ENCODE results near the gene SLC25A6. TPM values are rescaled to one million over a fixed set of nuclear protein-coding genes. Genes with fewer than 3 reads are reported as not detected.
A peak's percentile ranks its signal among the peaks of the same experiment; 100 is the strongest.

Gene SLC25A6
- 100 to 1,000 TPM; 435 to 455 (median 450) TPM for total RNA-seq
- long read RNA-seq, donor 1, transcript SLC25A6-201 (4 exons, 2,062 nt), result major isoform, 1,080 of 1,375 reads
- long read RNA-seq, donor 1, partial matches to known transcripts, result 120 of 1,375 reads
- long read RNA-seq, donor 1, other reads (novel, unspliced or antisense), result 175 of 1,375 reads
- long read RNA-seq, donor 2, transcript SLC25A6-201 (4 exons, 2,062 nt), result major isoform, 672 of 756 reads
- long read RNA-seq, donor 2, partial matches to known transcripts, result 23 of 756 reads
- long read RNA-seq, donor 2, other reads (novel, unspliced or antisense), result 61 of 756 reads

GRCh38 chrX:1391707-1392375 lies at the start of gene SLC25A6:
TSS of gene SLC25A6 (minus strand) at chrX:1392113. CDS start at chrX:1392009, 104 bp downstream.
- H3K4me1 ChIP-seq (ENCODE audit: low read depth), result peaks cover 17% of the 10 kb centered on the region

GRCh38 chrX:1440506-1440905 lies 48.6 kb upstream of the SLC25A6 start:
- Histone ChIP-seq H3K4me1 (ENCODE audit: low read depth) (no peaks in the 10 kb centered on the region), H3K36me3 (ENCODE audit: low read depth) (no peaks in the 10 kb centered on the region), H3K4me3 (no peak overlapping the region), H3K9me3 (peaks cover 5% of the 10 kb centered on the region)
- DNase-seq (peak in 1 of 3 donors; percentile 3), ATAC-seq (no peak)
- TF ChIP-seq, protein P1, sequence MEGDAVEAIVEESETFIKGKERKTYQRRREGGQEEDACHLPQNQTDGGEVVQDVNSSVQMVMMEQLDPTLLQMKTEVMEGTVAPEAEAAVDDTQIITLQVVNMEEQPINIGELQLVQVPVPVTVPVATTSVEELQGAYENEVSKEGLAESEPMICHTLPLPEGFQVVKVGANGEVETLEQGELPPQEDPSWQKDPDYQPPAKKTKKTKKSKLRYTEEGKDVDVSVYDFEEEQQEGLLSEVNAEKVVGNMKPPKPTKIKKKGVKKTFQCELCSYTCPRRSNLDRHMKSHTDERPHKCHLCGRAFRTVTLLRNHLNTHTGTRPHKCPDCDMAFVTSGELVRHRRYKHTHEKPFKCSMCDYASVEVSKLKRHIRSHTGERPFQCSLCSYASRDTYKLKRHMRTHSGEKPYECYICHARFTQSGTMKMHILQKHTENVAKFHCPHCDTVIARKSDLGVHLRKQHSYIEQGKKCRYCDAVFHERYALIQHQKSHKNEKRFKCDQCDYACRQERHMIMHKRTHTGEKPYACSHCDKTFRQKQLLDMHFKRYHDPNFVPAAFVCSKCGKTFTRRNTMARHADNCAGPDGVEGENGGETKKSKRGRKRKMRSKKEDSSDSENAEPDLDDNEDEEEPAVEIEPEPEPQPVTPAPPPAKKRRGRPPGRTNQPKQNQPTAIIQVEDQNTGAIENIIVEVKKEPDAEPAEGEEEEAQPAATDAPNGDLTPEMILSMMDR (IDR thresholded peaks at IDR 0.05), result no peak
- intact Hi-C loops (cut with DNase I, micrococcal nuclease), result no loop called here

More at GRCh38 chrX:1391707-1392375, at the start of gene SLC25A6:
- Histone ChIP-seq H3K36me3 (ENCODE audit: low read depth) (peaks cover 10% of the 10 kb centered on the region), H3K9me3 (no peaks in the 10 kb centered on the region), H3K4me3 (peak within 1 kb of the TSS; percentile 94)
- TF ChIP-seq, protein P1 (IDR thresholded peaks at IDR 0.05), result no peak
- intact Hi-C loops (cut with DNase I, micrococcal nuclease), result no loop called here
- DNase-seq (peak; percentile 99 to 100 (median 99)), ATAC-seq (peak; percentile 92)

DNA sequence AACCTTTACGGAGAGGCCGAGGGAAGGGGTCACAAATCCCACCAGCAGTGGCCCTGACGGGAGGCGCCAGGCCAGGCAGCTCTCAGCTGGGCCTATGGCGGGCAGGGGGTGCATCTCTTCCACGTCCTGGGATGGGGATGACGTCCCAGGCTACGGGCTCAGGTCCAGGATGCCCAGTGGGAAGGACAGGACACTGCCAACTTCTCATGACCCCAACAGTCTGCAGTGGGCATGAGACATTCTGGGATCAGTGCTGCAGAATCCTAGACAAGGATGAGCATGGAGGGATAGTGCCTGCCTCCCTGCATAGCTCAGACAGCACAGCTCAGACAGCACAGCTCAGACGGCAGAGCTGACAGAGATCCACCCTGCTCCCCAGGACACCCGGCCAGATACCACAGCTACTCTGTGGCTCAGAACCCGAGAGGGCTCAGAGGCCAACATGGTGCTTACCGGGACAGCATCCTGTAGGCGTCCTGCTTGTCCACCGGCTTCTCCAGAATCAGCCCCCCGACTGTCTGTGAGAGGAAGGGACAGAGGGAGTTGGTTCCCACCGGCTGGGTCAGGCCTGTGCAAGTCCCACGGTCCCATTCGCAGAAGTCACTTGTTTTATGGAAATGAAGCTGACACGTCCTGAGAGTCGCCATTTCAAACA lies 43.5 kb upstream of the SLC25A6 start:
- no peak for ATAC-seq
- peak in 2 of 3 donors; percentile 13 to 34 for DNase-seq
- H3K4me3 ChIP-seq, result no peak overlapping the region
- no peaks in the 10 kb centered on the region for H3K9me3 ChIP-seq
- intact Hi-C loops (cut with DNase I, micrococcal nuclease), result no loop called here
- no peaks in the 10 kb centered on the region for H3K4me1 ChIP-seq (ENCODE audit: low read depth)
- TF ChIP-seq, protein P1 (IDR thresholded peaks at IDR 0.05), result no peak
- no peaks in the 10 kb centered on the region for H3K36me3 ChIP-seq (ENCODE audit: low read depth)

DNA sequence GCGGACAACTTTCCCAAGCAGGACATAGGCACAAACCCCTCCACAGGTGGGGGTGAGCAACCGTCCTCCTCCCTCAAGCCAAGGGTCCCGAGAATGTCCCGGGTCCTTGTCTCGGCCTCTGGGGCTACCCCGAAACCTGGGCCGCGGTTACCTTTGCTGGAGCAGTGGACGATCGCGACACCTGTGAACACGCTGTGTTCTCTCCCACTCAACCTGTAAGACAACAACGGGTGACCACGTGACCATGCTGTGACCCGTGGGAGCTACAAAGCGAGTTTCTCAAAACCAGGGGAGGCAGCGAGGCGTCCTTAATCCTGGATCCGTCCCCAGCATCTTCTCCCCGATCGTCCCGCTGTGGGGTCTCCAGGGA lies 42.9 kb upstream of the SLC25A6 start:
- H3K9me3 ChIP-seq, result no peaks in the 10 kb centered on the region
- H3K36me3 ChIP-seq (ENCODE audit: low read depth), result no peaks in the 10 kb centered on the region
- ATAC-seq (no peak), DNase-seq (peak in 1 of 3 donors; percentile 26)
- H3K4me1 ChIP-seq (ENCODE audit: low read depth), result no peaks in the 10 kb centered on the region
- no peak overlapping the region for H3K4me3 ChIP-seq
- TF ChIP-seq, protein P1 (IDR thresholded peaks at IDR 0.05), result no peak
- intact Hi-C loops (cut with DNase I, micrococcal nuclease), result no loop called here

DNA sequence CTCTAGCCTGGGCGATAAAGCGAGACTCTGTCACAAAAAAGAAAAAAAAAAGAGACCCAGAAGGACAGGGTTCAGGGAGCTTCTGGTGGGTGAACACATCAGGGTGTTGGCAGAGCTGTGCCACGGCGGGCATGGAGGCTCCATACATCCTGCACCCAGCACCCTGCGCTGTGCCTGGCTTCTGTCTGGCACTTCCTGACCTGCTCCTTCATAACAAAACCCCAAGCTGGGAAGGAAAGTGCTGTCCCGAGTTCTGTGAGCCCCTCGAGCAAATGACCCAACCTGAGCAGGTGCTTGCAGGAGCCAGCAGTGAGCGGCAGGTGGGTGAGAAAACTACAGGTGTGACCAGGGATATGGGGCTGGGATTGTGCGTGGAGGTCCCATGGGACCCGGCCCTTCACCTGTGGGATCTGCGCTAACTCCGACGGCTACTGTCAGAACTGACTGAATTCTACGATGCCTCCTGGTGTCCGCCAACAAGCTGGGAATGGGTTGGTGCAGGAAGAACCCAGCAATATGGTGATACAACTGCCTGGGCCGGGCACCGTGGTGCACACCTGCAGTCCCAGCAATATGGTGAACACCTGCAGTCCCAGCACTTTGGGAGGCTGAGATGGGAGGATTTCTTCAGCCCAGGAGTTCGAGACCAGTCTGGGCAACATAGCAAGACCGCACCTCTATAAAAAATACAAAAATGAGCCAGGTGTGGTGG lies 41.9 kb upstream of the SLC25A6 start:
- no peak for ATAC-seq

More for the DNA sequence above, 41.9 kb upstream of the SLC25A6 start:
- TF ChIP-seq, protein P1 (IDR thresholded peaks at IDR 0.05), result no peak
- peak in 1 of 3 donors; percentile 28 for DNase-seq
- H3K36me3 ChIP-seq (ENCODE audit: low read depth), result no peaks in the 10 kb centered on the region
- H3K4me1 ChIP-seq (ENCODE audit: low read depth), result no peaks in the 10 kb centered on the region
- intact Hi-C loops (cut with DNase I, micrococcal nuclease), result no loop called here
- no peak overlapping the region for H3K4me3 ChIP-seq
- H3K9me3 ChIP-seq, result no peaks in the 10 kb centered on the region
